IMR-90 (cell line): ENCODE results near the gene EBF3. TPM values are rescaled to one million over a fixed set of nuclear protein-coding genes. Genes with fewer than 3 reads are reported as not detected.

Experiments
- ATAC-seq: fragments of 200-7000 bp; cut with Tn5 transposase; 2 replicates; pipeline ENCODE4 v1.9.1; 2020; ENCODE audit warnings: low read depth, mild to moderate bottlenecking, moderate library complexity
- BruUV-seq: library from RNA; stranded (reverse); fragments of 400-500 nt; replicated peaks from 2 replicates; lab custom pipeline; 2021; lab: Mats Ljungman, UMichigan
- CTCF ChIA-PET: fragments of 300-600 bp; formaldehyde crosslinking; extraction: SDS; loops from one replicate; lab custom pipeline; 2021; ENCODE audit warnings: antibody characterized with exemption; lab: Yijun Ruan, JAX
- POLR2A ChIA-PET: fragments of 300-600 bp; sonication (Branson Sonifier 250); formaldehyde crosslinking; loops from one replicate; lab custom pipeline; 2022; ENCODE audit warnings: antibody characterized with exemption; ENCODE audit not compliant: unreplicated experiment; lab: Charles Lee
- DNase-seq: peaks from one replicate; pipeline ENCODE4 v3.0.0; 2013
- H2AFZ ChIP-seq: replicated peaks from 2 replicates; pipeline ENCODE3; 2013; ENCODE audit warnings: low read length, mild to moderate bottlenecking; ENCODE audit not compliant: poor library complexity
- H2AK5ac ChIP-seq: 2 replicates; pipeline ENCODE4 v1.6.1; 2013; ENCODE audit warnings: low read depth, low read length, inconsistent platforms
- H2AK9ac ChIP-seq: replicated peaks from 2 replicates; pipeline ENCODE3; 2013; ENCODE audit warnings: mild to moderate bottlenecking, low read depth, low read length, moderate library complexity; ENCODE audit not compliant: poor library complexity
- H2BK120ac ChIP-seq: 2 replicates; pipeline ENCODE4 v1.6.1; 2013; ENCODE audit warnings: low read depth, low read length, inconsistent platforms
- H2BK15ac ChIP-seq: 3 replicates; pipeline ENCODE4 v1.6.1; 2013; ENCODE audit warnings: low read depth, low read length, inconsistent platforms
- H2BK20ac ChIP-seq: 2 replicates; pipeline ENCODE4 v1.6.1; 2013; ENCODE audit warnings: low read depth, mild to moderate bottlenecking, inconsistent platforms, low read length, moderate library complexity
- H2BK5ac ChIP-seq: 2 replicates; pipeline ENCODE4 v1.6.1; 2013; ENCODE audit warnings: mild to moderate bottlenecking, low read depth, low read length, inconsistent platforms; ENCODE audit not compliant: poor library complexity, severe bottlenecking
- H3K14ac ChIP-seq: replicated peaks from 2 replicates; pipeline ENCODE4 v1.6.1; 2013; ENCODE audit warnings: low read depth, low read length, inconsistent platforms
- H3K18ac ChIP-seq: 2 replicates; pipeline ENCODE4 v1.6.1; 2013; ENCODE audit warnings: low read depth, low read length, control low read depth
- H3K23ac ChIP-seq: 2 replicates; pipeline ENCODE4 v1.6.1; 2013; ENCODE audit warnings: low read depth, low read length, inconsistent platforms
- H3K27ac ChIP-seq: 2 replicates; pipeline ENCODE4 v1.5.1; 2013; ENCODE audit warnings: mild to moderate bottlenecking, control low read depth, low read length; ENCODE audit not compliant: insufficient read depth
- H3K27me3 ChIP-seq: 2 replicates; pipeline ENCODE4 v1.6.1; 2013; ENCODE audit warnings: low read length; ENCODE audit not compliant: control insufficient read depth, insufficient read depth
- H3K36me3 ChIP-seq: 2 replicates; pipeline ENCODE4 v1.6.1; 2013; ENCODE audit warnings: low read length, mixed read lengths; ENCODE audit not compliant: control insufficient read depth, insufficient read depth
- H3K4ac ChIP-seq: 2 replicates; pipeline ENCODE4 v1.6.1; 2013; ENCODE audit warnings: low read depth, low read length, inconsistent platforms
- H3K4me1 ChIP-seq: 2 replicates; pipeline ENCODE4 v1.6.1; 2013; ENCODE audit warnings: low read length, mixed read lengths; ENCODE audit not compliant: control insufficient read depth, insufficient read depth
- H3K4me2 ChIP-seq: 2 replicates; pipeline ENCODE4 v1.6.1; 2013; ENCODE audit warnings: low read depth, mild to moderate bottlenecking, control low read depth, low read length, moderate library complexity
- H3K4me3 ChIP-seq: 2 replicates; pipeline ENCODE4 v1.5.1; 2013; ENCODE audit warnings: low read depth, mild to moderate bottlenecking, control low read depth, low read length, moderate library complexity; ENCODE audit not compliant: insufficient read depth
- H3K56ac ChIP-seq: 2 replicates; pipeline ENCODE4 v1.6.1; 2013; ENCODE audit warnings: low read length, inconsistent platforms; ENCODE audit not compliant: insufficient read depth; ENCODE audit errors: extremely low read depth
- H3K79me1 ChIP-seq, 2 experiments: 2 replicates each; pipeline ENCODE4 v1.6.1; 2013; ENCODE audit warnings: low read length in 2 of 2, inconsistent platforms in 1 of 2, low read depth in 1 of 2
- H3K9ac ChIP-seq: 2 replicates; pipeline ENCODE4 v1.6.1; 2013; ENCODE audit warnings: low read depth, low read length, control low read depth
- H3K9me1 ChIP-seq: 2 replicates; pipeline ENCODE4 v1.6.1; 2013; ENCODE audit warnings: low read length, inconsistent platforms; ENCODE audit not compliant: insufficient read depth
- H3K9me3 ChIP-seq: 2 replicates; pipeline ENCODE4 v1.6.1; 2013; ENCODE audit warnings: low read length; ENCODE audit not compliant: control insufficient read depth, insufficient read depth
- H4K20me1 ChIP-seq: 2 replicates; pipeline ENCODE4 v1.6.1; 2013; ENCODE audit warnings: low read length, inconsistent platforms; ENCODE audit not compliant: insufficient read depth
- H4K5ac ChIP-seq: 2 replicates; pipeline ENCODE4 v1.6.1; 2013; ENCODE audit warnings: mild to moderate bottlenecking, low read depth, low read length, control low read depth
- H4K8ac ChIP-seq, 2 experiments: 2 replicates each; pipeline ENCODE4 v1.6.1; 2013; ENCODE audit warnings: low read depth in 2 of 2, low read length in 2 of 2, control low read depth in 1 of 2, inconsistent platforms in 1 of 2
- H4K91ac ChIP-seq: 2 replicates; pipeline ENCODE4 v1.6.1; 2013; ENCODE audit warnings: low read depth, low read length, inconsistent platforms; ENCODE audit not compliant: insufficient read depth
- BHLHE40 ChIP-seq: fragments of 150-350 bp; IDR thresholded peaks from 2 replicates; pipeline ENCODE4 v1.6.1; 2016; ENCODE audit warnings: mild to moderate bottlenecking, low read depth, low read length
- CEBPB ChIP-seq: IDR thresholded peaks from 2 replicates; pipeline ENCODE4 v1.6.1; 2012; ENCODE audit warnings: low read depth, low read length, improper control_type of control experiment
- CHD1 ChIP-seq: IDR thresholded peaks from 2 replicates; pipeline ENCODE4 v1.6.1; 2012; ENCODE audit warnings: low read depth, low read length, improper control_type of control experiment
- CTCF ChIP-seq: conservative IDR thresholded peaks from 2 replicates; pipeline ENCODE4 v1.5.1; 2012; ENCODE audit warnings: mild to moderate bottlenecking, low read depth, low read length, improper control_type of control experiment
- ELK1 ChIP-seq: fragments of 150-350 bp; IDR thresholded peaks from 2 replicates; pipeline ENCODE4 v1.6.1; 2016; ENCODE audit warnings: low read depth, mild to moderate bottlenecking, low read length, moderate library complexity, borderline replicate concordance
- FOS ChIP-seq: fragments of 150-350 bp; IDR thresholded peaks from 2 replicates; pipeline ENCODE4 v1.6.1; 2016; ENCODE audit warnings: low read depth, low read length
- MAFK ChIP-seq: IDR thresholded peaks from 2 replicates; pipeline ENCODE4 v1.6.1; 2012; ENCODE audit warnings: low read depth, low read length, improper control_type of control experiment
- MAZ ChIP-seq: IDR thresholded peaks from 2 replicates; pipeline ENCODE4 v1.6.1; 2012; ENCODE audit warnings: low read depth, mild to moderate bottlenecking, low read length, improper control_type of control experiment, moderate library complexity, borderline replicate concordance
- MXI1 ChIP-seq: IDR thresholded peaks from 2 replicates; pipeline ENCODE4 v1.6.1; 2012; ENCODE audit warnings: low read depth, mild to moderate bottlenecking, low read length, moderate library complexity, borderline replicate concordance
- NFE2L2 ChIP-seq: fragments of 150-350 bp; IDR thresholded peaks from 2 replicates; pipeline ENCODE4 v1.6.1; 2016; ENCODE audit warnings: low read depth, mild to moderate bottlenecking, low read length
- POLR2A ChIP-seq: IDR thresholded peaks from 2 replicates; pipeline ENCODE4 v1.6.1; 2012; ENCODE audit warnings: mild to moderate bottlenecking, low read depth, low read length
- RAD21 ChIP-seq: IDR thresholded peaks from 2 replicates; pipeline ENCODE4 v1.6.1; 2012; ENCODE audit warnings: low read length, improper control_type of control experiment
- RCOR1 ChIP-seq: IDR thresholded peaks from 2 replicates; pipeline ENCODE4 v1.6.1; 2012; ENCODE audit warnings: mild to moderate bottlenecking, low read length, improper control_type of control experiment; ENCODE audit not compliant: insufficient replicate concordance
- RFX5 ChIP-seq: IDR thresholded peaks from 2 replicates; pipeline ENCODE4 v1.8.0; 2012; ENCODE audit warnings: low read depth, mild to moderate bottlenecking, low read length, moderate library complexity
- SMC3 ChIP-seq: fragments of 150-350 bp; IDR thresholded peaks from 2 replicates; pipeline ENCODE4 v1.6.1; 2016; ENCODE audit warnings: low read depth, mild to moderate bottlenecking, antibody characterized with exemption, low read length, moderate library complexity
- USF2 ChIP-seq: fragments of 150-350 bp; IDR thresholded peaks from 2 replicates; pipeline ENCODE4 v1.6.1; 2017; ENCODE audit warnings: mild to moderate bottlenecking, antibody characterized with exemption, low read length, low read depth
- WGBS, 2 experiments: methylation state at CpG; one replicate each; pipeline versions ENCODE4 v1.1.5 to v1.1.7; 2013; ENCODE audit warnings: missing lambda C conversion rate in 2 of 2; ENCODE audit not compliant: insufficient read length in 1 of 2; ENCODE audit errors: extremely low coverage in 2 of 2; 5-methylcytosine and 5-hydroxymethylcytosine counted together
- dilution Hi-C: fragments of 300-500 bp; cut with HindIII; formaldehyde crosslinking; loops from one replicate; pipeline ENCODE4 v1.14.3; 2018; ENCODE audit warnings: low sequenced_read_pairs; ENCODE audit not compliant: unreplicated experiment
- in situ Hi-C: fragments of 300-500 bp; cut with MboI; formaldehyde crosslinking; loops from 3 replicates; pipeline ENCODE4 v1.14.3; 2019; ENCODE audit warnings: low sequenced_read_pairs, inconsistent platforms, mixed read lengths
- intact Hi-C: fragments of 100-400 bp; cut with micrococcal nuclease; formaldehyde crosslinking; loops from 2 replicates; pipeline ENCODE4 v1.10.0; 2022
- polyA plus RNA-seq, 3 experiments: library from polyadenylated mRNA; depleted of rRNA; stranded (reverse); fragments of >200 nt; gene quantifications; 2 replicates each; pipeline ENCODE4 v1.2.3, GENCODE V29; 2012; ENCODE audit warnings: low replicate concordance in 1 of 3
- total RNA-seq: library from RNA; depleted of rRNA; stranded (reverse); fragments of >200 nt; gene quantifications from 2 replicates; pipeline ENCODE4 v1.2.3, GENCODE V29; 2012

The EBF3 gene
- total and polyA plus RNA-seq, 2 of the 4 experiments (the other 2 are of a cell fraction): 0.36 to 0.70 TPM

- TF ChIP-seq CHD1: no peak
- no peak for TF ChIP-seq CTCF
- no peak for TF ChIP-seq CEBPB
- no peak for TF ChIP-seq USF2
- no peak for TF ChIP-seq RAD21
- TF ChIP-seq ELK1: no peak
- TF ChIP-seq MAZ: no peak
- TF ChIP-seq BHLHE40: no peak
- TF ChIP-seq RFX5: no peak
- no peak for TF ChIP-seq SMC3
- TF ChIP-seq MAFK: no peak
- no peak for TF ChIP-seq RCOR1
- no peak for TF ChIP-seq POLR2A
- no peak for TF ChIP-seq NFE2L2
- no peak for TF ChIP-seq MXI1
- no peak for TF ChIP-seq FOS
- no peak overlapping the region for H3K18ac ChIP-seq
- WGBS, 2 experiments: 77% methylated on average over 5 of the region's 8 CpGs; no CpG with 5 or more reads in 1 of the 2 experiments
- ATAC-seq (no peak), DNase-seq (no peak)
- no peak overlapping the region for H3K9ac ChIP-seq
- H2BK5ac ChIP-seq: no peak overlapping the region
- H3K4me1 ChIP-seq: no peaks in the 10 kb centered on the region
- H3K4ac ChIP-seq: no peak overlapping the region
- BruUV-seq: no TSS peak
- no peak overlapping the region for H3K4me3 ChIP-seq
- H2AK5ac ChIP-seq: no peak overlapping the region
- no peak overlapping the region for H3K14ac ChIP-seq
- ChIA-PET POLR2A (no interaction called here), CTCF (no interaction called here)
- no peaks in the 10 kb centered on the region for H4K20me1 ChIP-seq
- no peak overlapping the region for H4K8ac ChIP-seq
- 0 out of 2 replicates have a peak, but pooled peaks cover 1% of the 10 kb centered on the region for H3K36me3 ChIP-seq
- no peaks in the 10 kb centered on the region for H3K9me1 ChIP-seq
- H3K4me2 ChIP-seq: no peak overlapping the region
- in situ Hi-C loops: no loop called here
- no peaks in the 10 kb centered on the region for H3K27me3 ChIP-seq
- H4K5ac ChIP-seq: no peak overlapping the region
- H3K79me1 ChIP-seq: no peaks in the 10 kb centered on the region
- no peak overlapping the region for H2BK20ac ChIP-seq
- H3K56ac ChIP-seq: no peak overlapping the region
- no peak overlapping the region for H2BK120ac ChIP-seq
- dilution Hi-C loops: no loop called here
- H3K23ac ChIP-seq: no peak overlapping the region
- H2AK9ac ChIP-seq: no peak overlapping the region
- no peak overlapping the region for H4K91ac ChIP-seq
- peaks cover 4% of the 10 kb centered on the region for H3K9me3 ChIP-seq
- H2AFZ ChIP-seq: no peak overlapping the region
- no peak overlapping the region for H2BK15ac ChIP-seq
- no peak overlapping the region for H3K27ac ChIP-seq
- intact Hi-C loops: loop anchor here (10.0 kb wide), 1 partner anchor 856 kb away; no protein-coding TSS in a partner anchor
Measured at GRCh38 chr10:129880191-129880870, 83.7 kb downstream of the EBF3 start.
